ENCODE data around the gene PRAC1. TPM values are rescaled to one million over a fixed set of nuclear protein-coding genes. Genes with fewer than 3 reads are reported as not detected.

The PRAC1 gene
- total RNA-seq, 3 donors from 2014 or later: 32.2 to 180 (median 137) TPM

- H3K4me1 ChIP-seq (ENCODE audit: low read depth): peaks cover 20% of the 10 kb centered on the region
- H3K36me3 ChIP-seq (ENCODE audit: low read depth): no peaks in the 10 kb centered on the region
- ATAC-seq (peak; percentile 27), DNase-seq (peak in 2 of 3 donors; percentile 50 to 62)
- H3K9me3 ChIP-seq: no peaks in the 10 kb centered on the region
- no peak for TF ChIP-seq CTCF (IDR thresholded peaks at IDR 0.05)
- intact Hi-C loops (cut with DNase I, micrococcal nuclease): loop anchor here in 1 of 2 donors (5.0 kb wide), 2 partner anchors 65 to 155 kb away; no protein-coding TSS in a partner anchor
- H3K4me3 ChIP-seq: no peak overlapping the region
These were observed 4.6 kb upstream of the PRAC1 start for GRCh38 chr17:48726916-48727286.

- H3K36me3 ChIP-seq (ENCODE audit: low read depth): no peaks in the 10 kb centered on the region
- intact Hi-C loops (cut with DNase I, micrococcal nuclease): loop anchor here in 1 of 2 donors (5.0 kb wide), 2 partner anchors 66 to 156 kb away; no protein-coding TSS in a partner anchor
- no peak for DNase-seq
- TF ChIP-seq CTCF (IDR thresholded peaks at IDR 0.05): no peak
- H3K4me1 ChIP-seq (ENCODE audit: low read depth): peaks cover 20% of the 10 kb centered on the region
- H3K9me3 ChIP-seq: no peaks in the 10 kb centered on the region
- no peak overlapping the region for H3K4me3 ChIP-seq
- ATAC-seq: no peak
These were observed 4.0 kb upstream of the PRAC1 start for GRCh38 chr17:48726114-48726915.

GRCh38 chr17:48725288-48726064 is 3.2 kb upstream of the PRAC1 start:
- Histone ChIP-seq H3K9me3 (no peaks in the 10 kb centered on the region), H3K4me3 (no peak overlapping the region), H3K4me1 (ENCODE audit: low read depth) (peaks cover 20% of the 10 kb centered on the region), H3K36me3 (ENCODE audit: low read depth) (no peaks in the 10 kb centered on the region)
- TF ChIP-seq CTCF (IDR thresholded peaks at IDR 0.05): no peak
- DNase-seq: peak in 2 of 3 donors; percentile 19 to 60
- no peak for ATAC-seq
- intact Hi-C loops (cut with DNase I, micrococcal nuclease): loop anchor here in 1 of 2 donors (5.0 kb wide), 2 partner anchors 67 to 157 kb away; no protein-coding TSS in a partner anchor

GRCh38 chr17:48725004-48725287 is 2.6 kb upstream of the PRAC1 start:
- intact Hi-C loops (cut with DNase I, micrococcal nuclease): loop anchor here in 1 of 2 donors (5.0 kb wide), 2 partner anchors 67 to 157 kb away; no protein-coding TSS in a partner anchor
- H3K4me1 ChIP-seq (ENCODE audit: low read depth): peaks cover 20% of the 10 kb centered on the region
- no peak for TF ChIP-seq CTCF (IDR thresholded peaks at IDR 0.05)
- DNase-seq (peak in 1 of 3 donors; percentile 42), ATAC-seq (no peak)
- H3K9me3 ChIP-seq: no peaks in the 10 kb centered on the region
- no peaks in the 10 kb centered on the region for H3K36me3 ChIP-seq (ENCODE audit: low read depth)
- no peak overlapping the region for H3K4me3 ChIP-seq

- no peaks in the 10 kb centered on the region for H3K36me3 ChIP-seq (ENCODE audit: low read depth)
- ATAC-seq (peak; percentile 40), DNase-seq (peak; percentile 91 to 98 (median 95))
- H3K4me3 ChIP-seq: no peak overlapping the region
- intact Hi-C loops (cut with DNase I, micrococcal nuclease): loop anchor here (5.0 kb wide), 3 partner anchors 68 to 158 kb away; no protein-coding TSS in a partner anchor
- TF ChIP-seq CTCF (IDR thresholded peaks at IDR 0.05): peak; percentile 57
- no peaks in the 10 kb centered on the region for H3K9me3 ChIP-seq
- peaks cover 20% of the 10 kb centered on the region for H3K4me1 ChIP-seq (ENCODE audit: low read depth)
These were observed 2.1 kb upstream of the PRAC1 start for GRCh38 chr17:48724251-48725003.

Measured in mucosa of descending colon (tissue), 3 donors.